GM21786 (cell line): ENCODE measurements around the gene ATP8B3.
"Not testable (repeated sequence)": the region's sequence is repeated elsewhere in the genome, so short reads cannot be mapped to it uniquely, and the experiment has no call there.

ENCODE experiments used
- ATAC-seq: cut with Tn5 transposase; IDR thresholded peaks from one replicate; pipeline ENCODE4 v1.9.1; 2021; ENCODE audit not compliant: unreplicated experiment

Gene ATP8B3

DNA sequence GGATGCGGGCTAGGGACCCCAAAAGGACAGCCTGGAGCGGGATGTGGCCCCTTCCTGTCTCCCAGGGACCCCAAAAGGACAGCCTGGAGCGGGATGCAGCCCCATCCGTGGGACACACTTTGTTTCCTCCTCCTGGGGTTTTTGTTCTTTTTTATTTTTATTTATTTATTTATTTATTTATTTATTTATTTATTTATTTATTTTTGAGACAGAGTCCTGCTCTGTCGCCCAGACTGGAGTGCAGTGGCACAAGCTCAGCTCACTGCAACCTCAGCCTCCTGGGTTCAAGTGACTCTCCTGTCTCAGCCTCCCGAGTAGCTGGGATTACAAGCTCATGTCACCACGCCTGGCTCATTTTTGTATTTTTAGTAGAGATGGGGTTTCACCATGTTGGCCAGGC lies 14.8 kb downstream of the ATP8B3 start:
- not testable (repeated sequence) for ATAC-seq

- no peak for ATAC-seq
Observed at GRCh38 chr19:1796395-1797142, 15.5 kb downstream of the ATP8B3 start.

GRCh38 chr19:1794424-1795172 lies 17.5 kb downstream of the ATP8B3 start:
- no peak for ATAC-seq

GRCh38 chr19:1791879-1792278 lies 20.2 kb downstream of the ATP8B3 start:
- no peak for ATAC-seq

- ATAC-seq = no peak
Observed at GRCh38 chr19:1790054-1790792, 21.9 kb downstream of the ATP8B3 start.

GRCh38 chr19:1789261-1790041 lies 22.6 kb downstream of the ATP8B3 start:
- no peak for ATAC-seq

GRCh38 chr19:1787116-1787515 lies 25.0 kb downstream of the ATP8B3 start:
- no peak for ATAC-seq

DNA sequence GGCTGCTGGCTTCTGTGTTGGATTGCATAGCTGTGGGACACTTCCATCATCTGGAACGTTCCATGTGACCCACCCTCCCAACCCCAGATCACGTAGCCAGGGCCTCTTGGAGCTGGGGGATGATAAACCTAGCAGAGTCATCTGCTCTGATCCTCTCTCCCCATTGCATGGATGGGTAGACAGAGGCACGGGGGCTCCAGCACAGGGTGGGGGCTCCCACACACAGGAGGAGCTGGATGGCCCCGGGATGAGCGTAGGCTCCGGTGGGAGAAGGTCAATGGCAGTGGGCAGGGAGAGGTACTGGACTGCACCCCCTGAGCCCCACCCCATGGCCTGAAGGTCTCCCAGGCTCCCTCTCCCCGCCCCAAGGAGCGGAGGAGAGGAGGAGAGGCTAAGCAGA lies 25.4 kb downstream of the ATP8B3 start:
- no peak for ATAC-seq

GRCh38 chr19:1785310-1785709 lies 26.8 kb downstream of the ATP8B3 start:
- ATAC-seq = no peak

DNA sequence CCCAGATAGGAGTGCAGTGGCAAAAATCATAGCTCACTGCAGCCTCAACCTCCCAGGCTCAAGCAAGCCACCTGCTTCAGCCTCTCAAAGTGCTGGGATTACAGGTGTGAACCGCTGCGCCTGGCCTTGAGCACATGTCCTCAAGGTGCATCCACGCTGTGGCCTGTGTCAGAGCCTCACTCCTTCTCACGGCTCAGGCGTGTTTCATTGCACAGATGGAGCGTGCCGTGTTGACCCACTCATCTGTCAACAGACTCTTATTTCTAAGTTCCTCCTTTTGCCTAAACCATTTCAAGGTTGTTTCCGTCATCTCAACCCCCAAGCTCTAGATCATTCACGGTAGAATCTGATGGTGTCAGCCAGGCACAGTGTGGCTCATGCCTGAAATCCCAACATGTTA lies 28.2 kb downstream of the ATP8B3 start:
- no peak for ATAC-seq

- ATAC-seq = no peak
Observed at GRCh38 chr19:1783354-1783753, 28.7 kb downstream of the ATP8B3 start.

DNA sequence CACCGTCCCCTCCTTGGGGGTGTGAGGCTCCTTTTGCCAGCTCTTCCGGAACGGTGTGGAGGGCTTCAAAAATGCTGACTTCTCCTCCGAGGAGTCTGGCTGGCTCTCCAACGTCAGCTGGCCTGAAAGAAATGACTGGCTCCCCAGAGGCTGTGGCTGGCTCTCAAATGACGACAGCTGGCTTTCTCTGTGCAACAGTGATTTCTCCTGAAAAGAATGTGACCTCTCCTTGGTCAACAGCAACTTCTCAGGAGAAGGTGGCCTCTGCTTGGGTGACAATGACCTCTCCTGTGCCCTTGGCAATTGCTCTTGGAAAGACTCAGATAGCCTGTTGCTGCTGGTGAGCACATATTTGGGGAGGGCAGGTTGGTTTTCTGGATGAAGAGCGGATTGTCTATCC lies 29.6 kb downstream of the ATP8B3 start:
- ATAC-seq = no peak

DNA sequence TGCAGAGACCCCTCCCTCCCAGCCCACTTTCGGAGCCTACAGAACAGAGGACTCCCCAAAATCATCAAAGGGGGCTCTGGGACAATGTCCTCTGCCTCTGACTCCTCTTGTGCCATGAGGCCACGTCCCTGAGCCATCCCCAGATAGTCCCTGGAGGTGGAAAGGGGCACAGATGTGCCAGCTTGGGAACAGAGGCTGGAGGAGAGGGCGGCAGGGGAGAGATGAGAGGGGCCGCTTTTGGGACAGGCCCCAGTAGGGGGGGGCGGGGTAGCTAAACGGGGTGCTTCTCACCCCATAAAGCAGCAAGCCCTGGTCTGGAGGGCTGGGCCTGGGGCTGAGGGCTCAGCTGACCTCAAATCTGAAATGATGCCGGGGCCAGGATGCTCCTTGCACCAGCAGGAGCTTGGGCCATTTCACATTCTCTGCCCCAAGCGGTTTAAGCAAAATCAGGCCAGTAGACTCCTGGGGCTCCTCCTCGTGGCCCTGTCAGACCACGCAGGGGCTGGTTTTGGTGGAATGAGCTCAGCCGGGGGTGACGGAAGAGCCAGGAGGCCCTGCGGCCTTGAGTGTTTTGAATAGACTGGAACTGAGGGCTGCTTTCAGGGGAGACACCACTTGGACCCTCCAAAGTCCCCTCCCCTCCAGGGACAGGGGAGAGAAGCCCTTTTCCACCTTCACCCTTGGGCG lies 31.7 kb downstream of the ATP8B3 start:
- no peak for ATAC-seq

- no peak for ATAC-seq
Observed at GRCh38 chr19:1779574-1779973, 32.5 kb downstream of the ATP8B3 start.

- ATAC-seq = no peak
Observed at GRCh38 chr19:1777149-1777548, 34.9 kb downstream of the ATP8B3 start.

GRCh38 chr19:1776606-1777147 lies 35.4 kb downstream of the ATP8B3 start:
- ATAC-seq = no peak

- ATAC-seq = no peak
Observed at GRCh38 chr19:1775951-1776605, 36.0 kb downstream of the ATP8B3 start.

DNA sequence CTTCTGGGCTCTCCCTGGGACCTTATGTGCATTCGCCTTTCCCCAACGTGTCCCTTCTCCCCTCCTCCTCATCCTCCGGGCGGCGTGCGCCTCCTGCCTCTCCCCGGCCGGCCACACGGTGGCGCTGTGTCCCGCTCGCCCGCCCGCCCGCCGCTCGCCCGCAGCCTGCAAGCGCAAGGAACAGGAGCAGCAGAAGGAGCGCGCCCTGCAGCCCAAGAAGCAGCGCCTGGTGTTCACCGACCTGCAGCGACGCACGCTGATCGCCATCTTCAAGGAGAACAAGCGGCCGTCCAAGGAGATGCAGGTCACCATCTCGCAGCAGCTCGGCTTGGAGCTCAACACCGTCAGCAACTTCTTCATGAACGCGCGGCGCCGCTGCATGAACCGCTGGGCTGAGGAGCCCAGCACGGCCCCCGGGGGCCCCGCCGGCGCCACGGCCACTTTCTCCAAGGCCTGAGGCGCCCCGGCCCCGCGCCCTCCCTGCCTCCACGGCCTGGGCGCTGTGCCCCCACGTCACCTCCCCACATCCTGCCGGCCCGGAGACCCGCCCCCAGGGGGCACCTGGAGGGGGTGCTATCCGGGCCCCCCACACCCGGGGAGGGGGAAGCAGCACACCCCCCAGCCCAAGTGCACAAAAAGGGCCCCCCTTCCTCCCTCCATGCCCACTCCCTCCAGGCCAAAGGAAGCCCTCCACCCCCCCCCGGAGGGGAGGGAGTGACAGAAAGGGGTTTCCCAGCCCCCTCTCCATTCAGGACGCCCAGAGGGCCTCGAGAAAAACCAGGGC lies 36.9 kb downstream of the ATP8B3 start:
- no peak for ATAC-seq

DNA sequence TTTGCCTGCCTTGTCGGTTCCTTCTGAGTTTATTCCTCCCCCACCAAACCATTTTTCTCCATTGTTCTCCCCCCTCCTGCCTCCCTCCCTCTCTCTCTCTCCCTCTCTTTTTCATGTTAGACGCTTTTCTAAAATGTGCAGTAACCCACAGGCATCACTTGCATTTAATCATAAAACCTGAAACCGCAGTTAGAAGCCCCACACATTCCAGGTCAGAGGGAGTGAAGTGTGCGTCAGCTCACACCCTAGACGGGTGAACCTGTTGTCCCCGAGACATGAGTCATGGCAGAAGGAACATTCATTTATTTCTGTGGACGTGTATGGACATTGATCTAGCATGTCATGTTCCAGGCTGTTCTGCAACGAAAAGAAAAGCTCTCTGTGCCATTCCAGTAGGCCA lies 38.9 kb downstream of the ATP8B3 start:
- no peak for ATAC-seq
